T-helper 2 cell treated with Interferon-gamma antibody and Interleukin-4, amounts not matched to agents 100 ng/mL and 5 ng/mL, for 36 hours (primary cell): ENCODE data around the gene TPRA1. TPM values are rescaled to one million over a fixed set of nuclear protein-coding genes. Genes with fewer than 3 reads are reported as not detected.

Experiments
- intact Hi-C: fragments of 100-400 bp; cut with micrococcal nuclease; formaldehyde crosslinking; loops from one replicate; pipeline ENCODE4 v1.15.1; 2023
- total RNA-seq: library from RNA; stranded (reverse); gene quantifications from 2 replicates; pipeline ENCODE4 v1.2.3, GENCODE V29; 2022

Gene TPRA1
- total RNA-seq, 1 donor from 2014 or later = 31.1 TPM

- intact Hi-C loops = no loop called here
These were observed 23.7 kb downstream of the TPRA1 start for GRCh38 chr3:127566833-127567232.

GRCh38 chr3:127565711-127566110 lies 24.8 kb downstream of the TPRA1 start:
- intact Hi-C loops = no loop called here

- intact Hi-C loops = no loop called here
These were observed 30.3 kb downstream of the TPRA1 start for GRCh38 chr3:127560051-127560787.

- intact Hi-C loops = no loop called here
These were observed 34.0 kb downstream of the TPRA1 start for GRCh38 chr3:127556565-127556964.

GRCh38 chr3:127555108-127555507 lies 35.4 kb downstream of the TPRA1 start:
- intact Hi-C loops = no loop called here

GRCh38 chr3:127552038-127552437 lies 38.5 kb downstream of the TPRA1 start:
- intact Hi-C loops = no loop called here

GRCh38 chr3:127551178-127551577 lies 39.4 kb downstream of the TPRA1 start:
- intact Hi-C loops = no loop called here

- intact Hi-C loops = no loop called here
These were observed 39.9 kb downstream of the TPRA1 start for GRCh38 chr3:127550468-127551157.

GRCh38 chr3:127549826-127550467 lies 40.6 kb downstream of the TPRA1 start:
- intact Hi-C loops = loop anchor here (5.0 kb wide), 1 partner anchor 1028 kb away; the partner anchor contains the start of gene CHST13

- intact Hi-C loops = loop anchor here (5.0 kb wide), 1 partner anchor 1026 kb away; the partner anchor contains the start of gene CHST13
These were observed 42.5 kb downstream of the TPRA1 start for GRCh38 chr3:127547761-127548605.

GRCh38 chr3:127546970-127547733 lies 43.4 kb downstream of the TPRA1 start:
- intact Hi-C loops = loop anchor here (5.0 kb wide), 1 partner anchor 1025 kb away; the partner anchor contains the start of gene CHST13

GRCh38 chr3:127546554-127546953 lies 44.0 kb downstream of the TPRA1 start:
- intact Hi-C loops = loop anchor here (5.0 kb wide), 1 partner anchor 1024 kb away; the partner anchor contains the start of gene CHST13

GRCh38 chr3:127545711-127546457 lies 44.6 kb downstream of the TPRA1 start:
- intact Hi-C loops = loop anchor here (2.0 to 5.0 kb wide), 2 partner anchors 563 to 1024 kb away; partner anchors contain the start of genes CHST13 and PLXNA1

GRCh38 chr3:127545216-127545615 lies 45.3 kb downstream of the TPRA1 start:
- intact Hi-C loops = loop anchor here (2.0 to 5.0 kb wide), 2 partner anchors 562 to 1023 kb away; partner anchors contain the start of genes CHST13 and PLXNA1

GRCh38 chr3:127544803-127545201 lies 45.7 kb downstream of the TPRA1 start:
- intact Hi-C loops = loop anchor here (2.0 to 5.0 kb wide), 4 partner anchors 173 to 1023 kb away; partner anchors contain the start of genes CHST13 and PLXNA1

GRCh38 chr3:127544192-127544802 lies 46.2 kb downstream of the TPRA1 start:
- intact Hi-C loops = loop anchor here (2.0 to 5.0 kb wide), 3 partner anchors 172 to 792 kb away; partner anchors contain the start of gene PLXNA1

GRCh38 chr3:127543441-127543840 lies 47.1 kb downstream of the TPRA1 start:
- intact Hi-C loops = loop anchor here (5.0 kb wide), 2 partner anchors 171 to 791 kb away; no protein-coding TSS in a partner anchor

GRCh38 chr3:127542441-127542952 lies 48.0 kb downstream of the TPRA1 start:
- intact Hi-C loops = loop anchor here (5.0 kb wide), 2 partner anchors 170 to 790 kb away; no protein-coding TSS in a partner anchor
